ENCODE measurements around the gene CLHC1. TPM values are rescaled to one million over a fixed set of nuclear protein-coding genes. Genes with fewer than 3 reads are reported as not detected.

The CLHC1 gene
- total and polyA plus RNA-seq, 7 experiments from 2014 or later: 1.0 to 19.5 (median 6.3) TPM

- intact Hi-C loops (cut with micrococcal nuclease): no loop called here
- POLR2A ChIA-PET: no interaction called here
- H3K9me3 ChIP-seq (ENCODE audit: control insufficient read depth in 2 of 3, low read length in 3 of 3): no peaks in the 10 kb centered on the region
- Mint-ChIP-seq H3K4me1 (peaks cover 7 to 17% (median 11%) of the 10 kb centered on the region in 7 donors), H3K36me3 (no peaks in the 10 kb centered on the region), H3K27ac (peak overlapping the region in 1 of 9 donors; percentile 18), H3K4me3 (no peak overlapping the region), H3K9me3 (no peaks in the 10 kb centered on the region), H3K27me3 (peaks cover 0 to 4% (median 0%) of the 10 kb centered on the region in 5 donors)
- no peaks in the 10 kb centered on the region for H3K36me3 ChIP-seq (ENCODE audit: control insufficient read depth in 2 of 3, insufficient read depth in 3 of 3, low read length in 3 of 3)
- H3K27me3 ChIP-seq (ENCODE audit: control insufficient read depth in 2 of 2, insufficient read depth in 2 of 2, low read length in 2 of 2): no peaks in the 10 kb centered on the region
- H3K4me1 ChIP-seq (ENCODE audit: control insufficient read depth in 2 of 2, insufficient read depth in 2 of 2, low read length in 2 of 2): no peaks in the 10 kb centered on the region
- ATAC-seq: no peak
- no peak for DNase-seq
- H3K27ac ChIP-seq (ENCODE audit: low read depth, low read length): no peak overlapping the region
- CTCF ChIA-PET: no interaction called here
- H3K4me3 ChIP-seq (ENCODE audit: low read length): no peak overlapping the region
Measured at GRCh38 chr2:55157474-55157884, 74.6 kb downstream of the CLHC1 start.

DNA sequence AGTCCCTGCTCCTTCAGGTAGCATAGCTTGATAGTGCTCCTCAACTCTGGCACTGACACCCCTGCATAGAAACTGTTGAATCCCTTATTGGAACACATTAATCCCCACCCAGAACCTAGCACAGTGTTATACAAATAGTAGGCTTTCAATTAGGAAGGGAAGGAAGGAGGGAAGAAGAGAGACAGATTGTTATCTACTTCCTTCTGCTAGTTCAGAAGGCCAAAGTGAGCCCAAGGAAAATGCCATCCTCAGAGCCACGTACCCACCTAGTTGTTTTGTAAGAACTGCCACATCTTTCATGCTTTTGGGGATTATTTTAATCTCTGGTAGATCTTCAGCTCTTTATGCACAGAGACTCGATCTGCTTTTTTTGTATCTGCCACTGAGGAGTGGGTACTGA, 75.1 kb downstream of the CLHC1 start:
- intact Hi-C loops (cut with micrococcal nuclease): no loop called here
- Mint-ChIP-seq H3K27ac (peak overlapping the region in 1 of 9 donors; percentile 18), H3K27me3 (peaks cover 0 to 4% (median 0%) of the 10 kb centered on the region in 5 donors), H3K36me3 (no peaks in the 10 kb centered on the region), H3K4me1 (peaks cover 7 to 17% (median 11%) of the 10 kb centered on the region in 7 donors), H3K4me3 (no peak overlapping the region), H3K9me3 (no peaks in the 10 kb centered on the region)
- Histone ChIP-seq H3K9me3 (ENCODE audit: control insufficient read depth in 2 of 3, low read length in 3 of 3) (no peaks in the 10 kb centered on the region), H3K27ac (ENCODE audit: low read depth, low read length) (no peak overlapping the region), H3K4me3 (ENCODE audit: low read length) (no peak overlapping the region), H3K4me1 (ENCODE audit: control insufficient read depth in 2 of 2, insufficient read depth in 2 of 2, low read length in 2 of 2) (no peaks in the 10 kb centered on the region), H3K36me3 (ENCODE audit: control insufficient read depth in 2 of 3, insufficient read depth in 3 of 3, low read length in 3 of 3) (no peaks in the 10 kb centered on the region), H3K27me3 (ENCODE audit: control insufficient read depth in 2 of 2, insufficient read depth in 2 of 2, low read length in 2 of 2) (no peaks in the 10 kb centered on the region)
- CTCF ChIA-PET: no interaction called here
- POLR2A ChIA-PET: no interaction called here
- no peak for DNase-seq
- ATAC-seq: no peak

DNA sequence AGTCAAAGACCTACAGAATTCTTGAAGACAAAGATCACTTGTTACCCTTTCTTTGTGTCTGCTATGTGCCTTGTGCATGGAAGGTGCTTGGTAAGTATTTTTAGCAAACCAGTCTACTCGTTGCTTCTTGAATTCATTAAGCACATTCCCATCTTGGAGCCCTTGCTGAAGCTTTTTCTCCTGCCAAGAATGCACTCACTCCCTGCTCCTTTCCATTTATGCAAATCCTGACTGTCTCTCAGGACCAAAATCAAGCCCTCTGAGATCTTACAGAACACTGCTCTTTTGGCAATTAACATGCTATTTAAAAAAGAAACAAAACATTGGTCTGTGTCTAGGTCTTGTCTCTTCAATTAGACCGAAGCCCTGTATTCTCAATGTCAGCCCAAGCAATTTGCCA, 75.8 kb downstream of the CLHC1 start:
- intact Hi-C loops (cut with micrococcal nuclease): no loop called here
- Histone ChIP-seq H3K36me3 (ENCODE audit: control insufficient read depth in 2 of 3, insufficient read depth in 3 of 3, low read length in 3 of 3) (no peaks in the 10 kb centered on the region), H3K9me3 (ENCODE audit: control insufficient read depth in 2 of 3, low read length in 3 of 3) (no peaks in the 10 kb centered on the region), H3K27ac (ENCODE audit: low read depth, low read length) (no peak overlapping the region), H3K27me3 (ENCODE audit: control insufficient read depth in 2 of 2, insufficient read depth in 2 of 2, low read length in 2 of 2) (no peaks in the 10 kb centered on the region), H3K4me3 (ENCODE audit: low read length) (no peak overlapping the region), H3K4me1 (ENCODE audit: control insufficient read depth in 2 of 2, insufficient read depth in 2 of 2, low read length in 2 of 2) (no peaks in the 10 kb centered on the region)
- ChIA-PET POLR2A (interaction anchor here (0.7 to 0.9 kb wide), 2 partner anchors 10 to 146 kb away, joined by 3 to 5 read pairs; no protein-coding TSS in a partner anchor), CTCF (interaction anchor here (0.9 kb wide), 1 partner anchor 13 kb away, joined by 3 read pairs; no protein-coding TSS in a partner anchor)
- H3K4me1 Mint-ChIP-seq: peaks cover 8 to 15% (median 11%) of the 10 kb centered on the region in 7 donors
- H3K27ac Mint-ChIP-seq: peak overlapping the region in 2 of 9 donors; percentile 3 to 31
- no peak for ATAC-seq
- no peak for DNase-seq
- no peak overlapping the region for H3K4me3 Mint-ChIP-seq
- H3K27me3 Mint-ChIP-seq: peaks cover 0 to 4% (median 0%) of the 10 kb centered on the region in 5 donors
- H3K9me3 Mint-ChIP-seq: no peaks in the 10 kb centered on the region
- H3K36me3 Mint-ChIP-seq: no peaks in the 10 kb centered on the region

- Mint-ChIP-seq H3K4me1 (peaks cover 8 to 15% (median 11%) of the 10 kb centered on the region in 7 donors), H3K9me3 (no peaks in the 10 kb centered on the region), H3K27me3 (peaks cover 0 to 4% (median 0%) of the 10 kb centered on the region in 5 donors), H3K27ac (no peak overlapping the region), H3K4me3 (no peak overlapping the region), H3K36me3 (no peaks in the 10 kb centered on the region)
- Histone ChIP-seq H3K4me1 (ENCODE audit: control insufficient read depth in 2 of 2, insufficient read depth in 2 of 2, low read length in 2 of 2) (no peaks in the 10 kb centered on the region), H3K27me3 (ENCODE audit: control insufficient read depth in 2 of 2, insufficient read depth in 2 of 2, low read length in 2 of 2) (no peaks in the 10 kb centered on the region), H3K4me3 (ENCODE audit: low read length) (no peak overlapping the region), H3K27ac (ENCODE audit: low read depth, low read length) (no peak overlapping the region), H3K36me3 (ENCODE audit: control insufficient read depth in 2 of 3, insufficient read depth in 3 of 3, low read length in 3 of 3) (no peaks in the 10 kb centered on the region), H3K9me3 (ENCODE audit: control insufficient read depth in 2 of 3, low read length in 3 of 3) (no peaks in the 10 kb centered on the region)
- CTCF ChIA-PET: interaction anchor here (0.9 kb wide), 1 partner anchor 14 kb away, joined by 3 read pairs; no protein-coding TSS in a partner anchor
- no peak for DNase-seq
- intact Hi-C loops (cut with micrococcal nuclease): no loop called here
- ATAC-seq: no peak
- POLR2A ChIA-PET: interaction anchor here (0.7 to 0.9 kb wide), 2 partner anchors 11 to 145 kb away, joined by 3 to 5 read pairs; no protein-coding TSS in a partner anchor
Measured at GRCh38 chr2:55155764-55156281, 76.3 kb downstream of the CLHC1 start.

- POLR2A ChIA-PET: no interaction called here
- H3K9me3 Mint-ChIP-seq: no peaks in the 10 kb centered on the region
- H3K36me3 Mint-ChIP-seq: no peaks in the 10 kb centered on the region
- Histone ChIP-seq H3K9me3 (ENCODE audit: control insufficient read depth in 2 of 3, low read length in 3 of 3) (no peaks in the 10 kb centered on the region), H3K4me3 (ENCODE audit: low read length) (no peak overlapping the region), H3K4me1 (ENCODE audit: control insufficient read depth in 2 of 2, insufficient read depth in 2 of 2, low read length in 2 of 2) (no peaks in the 10 kb centered on the region), H3K27ac (ENCODE audit: low read depth, low read length) (no peak overlapping the region), H3K36me3 (ENCODE audit: control insufficient read depth in 2 of 3, insufficient read depth in 3 of 3, low read length in 3 of 3) (no peaks in the 10 kb centered on the region), H3K27me3 (ENCODE audit: control insufficient read depth in 2 of 2, insufficient read depth in 2 of 2, low read length in 2 of 2) (no peaks in the 10 kb centered on the region)
- DNase-seq (no peak), ATAC-seq (no peak)
- H3K27ac Mint-ChIP-seq: no peak overlapping the region
- peaks cover 0 to 2% (median 0%) of the 10 kb centered on the region in 5 donors for H3K27me3 Mint-ChIP-seq
- H3K4me3 Mint-ChIP-seq: no peak overlapping the region
- intact Hi-C loops (cut with micrococcal nuclease): no loop called here
- H3K4me1 Mint-ChIP-seq: peaks cover 8 to 15% (median 11%) of the 10 kb centered on the region in 7 donors
- CTCF ChIA-PET: no interaction called here
Measured at GRCh38 chr2:55155206-55155605, 76.9 kb downstream of the CLHC1 start.

- H3K9me3 ChIP-seq (ENCODE audit: control insufficient read depth in 2 of 3, low read length in 3 of 3): no peaks in the 10 kb centered on the region
- DNase-seq (no peak), ATAC-seq (no peak)
- Mint-ChIP-seq H3K4me1 (peaks cover 8 to 15% (median 11%) of the 10 kb centered on the region in 7 donors), H3K4me3 (no peak overlapping the region), H3K9me3 (no peaks in the 10 kb centered on the region), H3K27ac (no peak overlapping the region), H3K36me3 (no peaks in the 10 kb centered on the region), H3K27me3 (no peaks in the 10 kb centered on the region)
- ChIA-PET POLR2A (no interaction called here), CTCF (no interaction called here)
- H3K36me3 ChIP-seq (ENCODE audit: control insufficient read depth in 2 of 3, insufficient read depth in 3 of 3, low read length in 3 of 3): no peaks in the 10 kb centered on the region
- H3K4me3 ChIP-seq (ENCODE audit: low read length): no peak overlapping the region
- H3K4me1 ChIP-seq (ENCODE audit: control insufficient read depth in 2 of 2, insufficient read depth in 2 of 2, low read length in 2 of 2): no peaks in the 10 kb centered on the region
- intact Hi-C loops (cut with micrococcal nuclease): no loop called here
- no peak overlapping the region for H3K27ac ChIP-seq (ENCODE audit: low read depth, low read length)
- H3K27me3 ChIP-seq (ENCODE audit: control insufficient read depth in 2 of 2, insufficient read depth in 2 of 2, low read length in 2 of 2): no peaks in the 10 kb centered on the region
Measured at GRCh38 chr2:55154525-55155030, 77.5 kb downstream of the CLHC1 start.

Measured in naive thymus-derived CD4-positive, alpha-beta T cell (primary cell).